Measurements from ENCODE around the gene KIF16B.

Gene KIF16B

GRCh38 chr20:16390991-16391390, 182.3 kb downstream of the KIF16B start:
- no peak for DNase-seq

DNA sequence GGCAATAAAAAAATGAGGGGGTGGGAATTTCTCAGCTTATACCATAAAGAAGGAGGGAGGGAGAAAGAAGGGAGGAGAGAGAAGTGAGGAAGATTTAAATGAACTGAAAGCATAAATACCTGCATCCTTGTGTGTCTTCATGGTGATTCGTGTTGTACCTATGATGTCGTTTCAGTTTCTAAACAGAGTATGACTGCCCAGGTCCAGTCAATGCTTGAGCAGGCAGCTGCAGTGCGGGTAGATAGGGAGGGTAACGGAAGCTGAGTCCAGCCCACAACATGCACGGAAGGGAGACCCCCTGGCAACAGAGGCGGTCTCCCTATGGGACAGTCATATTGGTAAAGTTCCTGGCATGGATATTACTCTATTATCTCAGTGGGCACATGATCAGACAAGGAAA, 184.5 kb downstream of the KIF16B start:
- DNase-seq, result no peak

- DNase-seq, result no peak
These were observed 185.6 kb downstream of the KIF16B start for GRCh38 chr20:16387666-16388065.

DNA sequence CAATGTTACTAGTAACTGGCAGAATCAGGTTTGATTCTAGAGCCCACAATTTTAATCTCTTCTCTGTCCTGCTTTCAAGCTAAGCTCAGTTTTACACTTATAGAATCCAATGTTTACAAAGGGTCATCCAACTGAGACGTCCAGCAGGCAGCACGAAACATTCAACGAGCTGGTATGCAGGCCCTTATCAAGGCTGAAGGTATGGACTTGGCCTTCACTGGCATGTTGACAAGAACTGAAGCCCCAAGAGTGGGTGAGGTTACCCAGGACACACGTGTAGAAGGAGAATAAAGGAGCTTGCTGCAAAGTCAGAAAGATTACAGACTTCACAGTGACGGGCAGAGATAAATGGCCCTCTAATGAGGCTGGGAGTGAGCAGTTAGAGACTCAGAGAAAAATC, 187.4 kb downstream of the KIF16B start:
- no peak for DNase-seq

DNA sequence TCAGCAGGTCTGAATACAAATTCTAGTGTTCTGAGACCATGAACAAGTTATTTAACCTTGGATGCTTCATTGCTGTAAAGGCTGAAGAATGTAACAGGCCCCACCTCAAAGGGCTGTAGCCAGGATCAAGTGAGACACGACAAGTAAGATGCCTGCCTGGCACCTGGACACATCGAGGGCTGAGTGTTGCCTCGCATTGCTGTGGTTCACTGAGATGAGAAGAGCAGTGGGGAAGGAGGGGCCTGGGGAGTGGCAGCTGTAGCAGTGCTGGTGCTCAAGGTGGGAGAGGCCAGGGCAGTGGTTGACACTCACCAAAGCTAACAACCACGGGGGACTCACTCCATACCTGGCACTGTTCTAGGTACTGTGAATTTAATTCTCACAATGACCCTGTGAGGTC, 187.8 kb downstream of the KIF16B start:
- DNase-seq, result no peak

GRCh38 chr20:16381444-16381843, 191.8 kb downstream of the KIF16B start:
- no peak for DNase-seq

GRCh38 chr20:16378712-16379370, 194.4 kb downstream of the KIF16B start:
- DNase-seq, result no peak

DNA sequence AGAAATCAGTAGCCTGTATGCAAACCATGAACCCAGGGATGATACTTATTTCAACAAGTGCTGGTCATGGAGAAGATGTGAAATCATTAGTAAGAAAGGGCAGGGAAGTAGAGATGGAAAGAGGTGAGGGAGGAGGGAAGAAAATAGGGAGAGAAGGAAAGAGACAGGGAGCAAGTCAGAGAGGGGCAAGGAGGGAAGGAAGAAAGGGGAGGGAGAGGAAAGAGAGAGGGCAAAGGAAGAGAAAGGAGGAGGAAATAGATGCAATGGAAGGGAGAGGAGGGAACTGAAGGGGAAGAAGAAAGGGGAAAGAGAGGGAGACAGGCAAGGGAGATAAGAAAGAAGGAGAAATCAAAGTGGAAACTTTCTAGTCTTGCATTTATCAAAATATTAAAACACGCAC, 195.1 kb downstream of the KIF16B start:
- no peak for DNase-seq

DNA sequence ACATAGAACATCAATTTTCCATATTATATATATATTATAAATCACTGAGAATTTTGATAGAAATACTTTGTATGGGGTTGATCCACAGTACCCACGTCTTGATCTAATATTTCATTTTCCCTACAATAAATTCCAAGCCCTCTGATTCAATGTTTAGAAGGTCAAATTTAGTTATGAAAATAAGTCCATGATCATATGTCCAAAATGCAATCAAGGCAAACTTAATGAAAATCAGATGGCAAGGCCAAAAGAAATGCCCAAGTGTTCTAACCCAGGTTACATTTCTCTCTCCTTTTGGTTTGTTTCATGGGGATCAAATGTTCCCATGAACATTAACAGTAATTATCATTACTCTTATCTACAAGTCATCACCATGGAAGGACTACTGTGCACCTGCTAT, 203.8 kb downstream of the KIF16B start:
- DNase-seq, result no peak

DNA sequence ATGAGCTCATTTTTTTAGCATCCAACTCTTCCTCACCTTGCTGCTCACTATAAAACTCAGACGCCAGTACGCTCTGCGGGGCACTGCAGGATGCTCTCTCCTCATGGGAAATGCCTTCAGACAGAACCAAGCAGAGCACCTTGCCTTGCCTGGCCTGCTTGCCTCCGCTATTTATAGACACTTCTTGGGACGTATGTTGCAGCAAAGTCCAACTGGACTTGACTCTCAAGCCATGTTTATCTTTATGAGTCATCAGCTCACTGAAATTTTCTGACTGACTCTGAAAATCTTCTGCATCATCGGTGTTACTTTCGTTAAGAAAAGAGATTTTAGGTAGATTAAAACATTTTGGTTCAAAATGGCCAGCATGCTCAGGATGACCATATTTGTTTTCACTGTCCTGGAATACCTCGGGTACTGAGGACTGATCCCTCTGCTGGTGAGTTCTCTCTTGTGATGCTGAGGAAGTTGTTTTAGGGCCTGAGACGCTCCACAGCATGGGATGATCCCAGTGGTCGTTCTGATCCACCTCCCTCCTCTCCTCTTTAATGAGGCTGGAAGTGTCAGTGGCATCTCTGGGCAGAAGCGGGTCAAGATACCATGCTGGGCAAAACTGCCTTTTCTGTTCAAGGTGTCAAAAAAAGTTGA, 204.5 kb downstream of the KIF16B start:
- no peak for DNase-seq

DNA sequence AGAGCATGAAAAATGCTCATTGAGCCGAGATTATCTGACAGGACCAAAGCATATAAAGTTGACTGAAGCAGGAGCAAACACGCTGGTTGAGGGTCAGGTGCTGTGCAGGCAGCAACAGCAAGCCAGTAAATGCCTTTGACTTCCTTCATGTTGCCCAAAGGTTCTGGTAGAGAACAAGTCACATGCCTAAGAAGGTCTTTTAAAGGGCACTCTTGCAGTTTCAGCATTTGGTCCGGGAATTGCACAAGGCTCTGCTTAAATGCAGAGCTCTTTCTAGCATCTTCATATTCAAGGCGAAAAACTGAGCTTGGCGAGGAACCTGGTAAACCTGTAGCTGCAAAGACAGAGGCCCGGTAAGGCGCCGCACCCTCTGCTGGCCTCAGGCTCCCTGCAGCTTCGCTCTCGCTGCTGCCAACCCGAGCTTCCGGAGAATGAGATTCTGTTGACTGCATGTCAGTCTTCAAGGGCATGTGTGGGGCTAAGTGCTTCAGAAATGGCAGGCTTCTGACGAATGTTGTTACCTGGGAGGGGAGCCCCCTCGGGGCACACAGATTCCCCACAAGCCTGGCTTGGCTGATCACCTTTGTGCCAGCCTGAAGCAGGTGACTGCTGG, 205.2 kb downstream of the KIF16B start:
- DNase-seq, result no peak

- DNase-seq, result no peak
These were observed 206.7 kb downstream of the KIF16B start for GRCh38 chr20:16366529-16366928.

- DNase-seq, result no peak
These were observed 208.9 kb downstream of the KIF16B start for GRCh38 chr20:16364320-16364687.

- DNase-seq, result no peak
These were observed 209.5 kb downstream of the KIF16B start for GRCh38 chr20:16363506-16364319.

GRCh38 chr20:16362642-16363041, 210.6 kb downstream of the KIF16B start:
- DNase-seq, result no peak

GRCh38 chr20:16360668-16361067, 212.6 kb downstream of the KIF16B start:
- DNase-seq, result no peak

DNA sequence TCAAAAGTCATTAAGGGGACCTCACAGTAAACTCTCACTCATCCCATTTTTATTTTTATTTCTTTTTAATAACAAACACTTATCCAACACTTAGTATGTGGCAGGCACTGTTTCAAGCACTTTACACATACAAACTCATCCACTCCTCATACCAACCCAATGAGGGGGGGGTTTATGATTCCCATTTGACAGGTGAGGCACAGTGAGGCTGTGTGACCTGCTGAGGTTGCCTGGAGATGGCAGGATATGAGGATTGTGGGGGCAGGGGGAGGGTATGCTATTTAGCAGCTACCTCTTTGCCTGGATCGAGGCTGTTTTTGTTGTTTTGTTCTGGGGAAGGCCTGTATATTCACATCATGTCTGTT, 219.8 kb downstream of the KIF16B start:
- DNase-seq, result no peak

GRCh38 chr20:16352751-16353416, 220.4 kb downstream of the KIF16B start:
- no peak for DNase-seq

DNA sequence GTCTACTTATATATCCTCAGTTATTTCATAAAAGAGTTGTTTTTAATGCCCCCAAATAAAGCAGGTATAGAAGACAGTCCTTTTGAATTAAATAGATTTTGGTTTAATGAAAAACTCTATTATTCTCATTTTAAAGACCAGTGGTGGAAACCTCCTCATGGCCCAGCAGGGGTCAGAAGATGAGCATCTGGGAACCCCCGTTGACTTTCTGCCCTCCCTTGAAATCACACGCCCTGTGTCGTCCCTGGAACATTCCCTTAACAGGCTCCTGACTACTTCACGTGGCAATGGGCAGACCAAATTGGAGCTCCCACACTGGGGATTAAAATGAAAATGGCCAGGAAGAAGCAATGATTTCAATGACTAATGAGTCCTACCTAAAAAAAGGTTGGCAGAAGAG, 220.9 kb downstream of the KIF16B start:
- DNase-seq, result no peak

DNA sequence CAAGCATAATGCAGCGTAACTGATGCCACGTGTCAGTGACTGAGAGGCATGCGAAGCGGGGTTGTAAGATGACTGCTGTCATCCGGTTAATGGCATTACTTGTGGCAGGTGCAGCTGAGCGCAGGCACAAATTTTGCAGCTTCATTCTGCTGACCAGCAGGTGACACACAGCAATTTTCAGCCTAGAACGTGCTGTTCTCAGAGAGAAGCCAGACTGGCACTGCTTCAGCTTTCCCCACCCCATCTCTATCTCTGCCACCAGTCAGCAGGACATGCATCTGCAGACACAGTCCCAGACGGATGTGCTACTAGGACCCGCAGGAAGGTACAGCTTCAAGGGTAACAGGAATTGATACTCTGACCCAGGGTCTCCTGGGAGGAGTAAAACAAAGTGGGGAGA, 221.8 kb downstream of the KIF16B start:
- no peak for DNase-seq

DNA sequence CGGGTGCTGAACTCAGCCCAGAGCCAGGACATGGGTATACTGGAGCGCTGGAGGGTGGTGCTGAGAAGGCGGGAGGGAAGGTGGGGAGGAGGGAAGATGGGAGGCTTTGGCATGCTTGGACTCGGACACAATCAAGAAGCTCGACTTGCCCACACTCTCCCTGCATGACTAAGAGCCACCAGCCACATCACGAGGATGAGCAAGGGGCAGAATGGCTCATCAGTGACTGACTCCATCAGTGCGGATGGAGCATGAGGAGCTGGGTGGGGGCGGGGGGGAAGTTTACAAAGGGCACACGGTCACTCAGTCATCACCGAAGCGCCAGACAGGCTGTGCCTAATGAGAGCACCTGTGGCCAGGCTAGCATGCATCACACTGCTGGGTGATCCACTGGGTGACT, 222.8 kb downstream of the KIF16B start:
- no peak for DNase-seq

GRCh38 chr20:16349523-16350260, 223.6 kb downstream of the KIF16B start:
- no peak for DNase-seq

DNA sequence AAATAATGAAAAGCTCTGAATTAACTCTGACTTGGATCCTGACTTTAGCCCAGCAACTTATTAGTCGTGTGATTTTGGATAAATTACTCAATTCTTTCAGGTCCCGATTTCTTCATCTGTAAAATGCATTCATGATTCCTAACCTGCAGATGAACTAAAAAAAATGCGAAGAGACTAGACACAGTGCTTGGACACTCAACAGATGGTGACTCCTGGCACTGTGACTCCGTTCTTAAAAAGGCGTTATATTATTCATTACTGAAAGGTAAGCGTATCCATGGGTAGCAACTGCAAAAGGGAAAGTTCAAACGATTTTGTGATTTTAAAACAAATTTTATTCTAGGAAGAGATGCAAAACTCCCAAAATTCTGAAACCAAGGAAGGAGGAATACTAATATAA, 226.3 kb downstream of the KIF16B start:
- no peak for DNase-seq
